ENCODE measurements around the gene TMEM143.

DNA sequence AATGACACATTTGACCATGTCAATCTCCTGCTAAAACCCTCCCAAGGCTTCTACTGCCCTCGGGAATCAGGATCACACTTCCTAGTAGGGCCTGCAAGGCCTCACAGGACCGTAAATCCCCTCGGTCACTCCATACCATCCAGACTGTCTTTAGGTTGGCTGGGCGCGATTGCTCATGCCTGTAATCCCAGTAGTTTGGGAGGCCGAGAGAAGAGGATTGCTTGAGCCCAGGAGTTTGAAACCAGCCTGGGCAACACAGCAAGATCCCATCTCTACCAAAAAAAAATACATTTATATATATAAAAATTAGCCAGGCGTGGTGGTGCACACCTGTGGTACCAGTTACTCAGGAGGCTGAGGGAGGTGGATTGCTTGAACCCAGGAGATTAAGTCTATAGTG, 15.0 kb downstream of the TMEM143 start:
- TF ChIP-seq, protein P1, sequence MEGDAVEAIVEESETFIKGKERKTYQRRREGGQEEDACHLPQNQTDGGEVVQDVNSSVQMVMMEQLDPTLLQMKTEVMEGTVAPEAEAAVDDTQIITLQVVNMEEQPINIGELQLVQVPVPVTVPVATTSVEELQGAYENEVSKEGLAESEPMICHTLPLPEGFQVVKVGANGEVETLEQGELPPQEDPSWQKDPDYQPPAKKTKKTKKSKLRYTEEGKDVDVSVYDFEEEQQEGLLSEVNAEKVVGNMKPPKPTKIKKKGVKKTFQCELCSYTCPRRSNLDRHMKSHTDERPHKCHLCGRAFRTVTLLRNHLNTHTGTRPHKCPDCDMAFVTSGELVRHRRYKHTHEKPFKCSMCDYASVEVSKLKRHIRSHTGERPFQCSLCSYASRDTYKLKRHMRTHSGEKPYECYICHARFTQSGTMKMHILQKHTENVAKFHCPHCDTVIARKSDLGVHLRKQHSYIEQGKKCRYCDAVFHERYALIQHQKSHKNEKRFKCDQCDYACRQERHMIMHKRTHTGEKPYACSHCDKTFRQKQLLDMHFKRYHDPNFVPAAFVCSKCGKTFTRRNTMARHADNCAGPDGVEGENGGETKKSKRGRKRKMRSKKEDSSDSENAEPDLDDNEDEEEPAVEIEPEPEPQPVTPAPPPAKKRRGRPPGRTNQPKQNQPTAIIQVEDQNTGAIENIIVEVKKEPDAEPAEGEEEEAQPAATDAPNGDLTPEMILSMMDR (IDR thresholded peaks at IDR 0.05; ENCODE audit: borderline replicate concordance, extremely low read depth, low read length, poor library complexity, severe bottlenecking) = no peak
- no peak for TF ChIP-seq EZH2 (IDR thresholded peaks at IDR 0.05; ENCODE audit: borderline replicate concordance, low read depth, low read length, severe bottlenecking)

Data from DND-41 (cell line).